CD4-positive, alpha-beta T cell (primary cell): ENCODE measurements around the gene TMEM170A. TPM values are rescaled to one million over a fixed set of nuclear protein-coding genes. Genes with fewer than 3 reads are reported as not detected.

ENCODE experiments used
- ATAC-seq: fragments of 200-7000 bp; cut with Tn5 transposase; one replicate; pipeline ENCODE4 v1.10.0; 2022; ENCODE audit warnings: mild to moderate bottlenecking; ENCODE audit not compliant: poor library complexity
- CTCF ChIA-PET: fragments of 350-600 bp; sonication (Branson Sonifier 250); formaldehyde crosslinking; loops from one replicate; lab custom pipeline; 2021; ENCODE audit warnings: antibody characterized with exemption, inconsistent platforms; lab: Charles Lee
- POLR2A ChIA-PET: fragments of 350-600 bp; sonication (Branson Sonifier 250); formaldehyde crosslinking; loops from one replicate; lab custom pipeline; 2021; ENCODE audit warnings: antibody characterized with exemption, inconsistent platforms; lab: Charles Lee
- DNase-seq, 14 experiments: peaks; one replicate each; pipeline ENCODE4 v3.0.0-alpha.2; 2013 to 2020; ENCODE audit warnings: mixed read lengths in 2 of 14
- H3K27ac ChIP-seq, 2 donors: one replicate each; pipeline versions ENCODE4 v1.5.1 to v1.7.0; 2013; ENCODE audit warnings: low read length in 2 of 2, low read depth in 1 of 2, mild to moderate bottlenecking in 1 of 2
- H3K27me3 ChIP-seq, 2 experiments: 1 replicate in 1 of 2; 2 replicates in 1 of 2; pipeline versions ENCODE4 v1.6.1 to v1.7.0; 2013; ENCODE audit warnings: low read length in 2 of 2, control low read depth in 1 of 2, mild to moderate bottlenecking in 1 of 2, moderate library complexity in 1 of 2; ENCODE audit not compliant: insufficient read depth in 2 of 2, control insufficient read depth in 1 of 2
- H3K36me3 ChIP-seq: one replicate; pipeline ENCODE4 v1.6.1; 2013; ENCODE audit warnings: low read length, control low read depth; ENCODE audit not compliant: insufficient read depth
- H3K4me1 ChIP-seq: one replicate; pipeline ENCODE4 v1.6.1; 2013; ENCODE audit warnings: low read length, control low read depth; ENCODE audit not compliant: insufficient read depth
- H3K4me3 ChIP-seq: one replicate; pipeline ENCODE4 v1.5.1; 2013; ENCODE audit warnings: mild to moderate bottlenecking, low read length, moderate library complexity
- H3K9me3 ChIP-seq, 2 experiments: 1 replicate in 1 of 2; 2 replicates in 1 of 2; pipeline versions ENCODE4 v1.6.1 to v1.7.0; 2013; ENCODE audit warnings: low read length in 2 of 2, mild to moderate bottlenecking in 2 of 2, control low read depth in 1 of 2, moderate library complexity in 1 of 2; ENCODE audit not compliant: control insufficient read depth in 1 of 2, insufficient read depth in 1 of 2
- H3K27ac Mint-ChIP-seq: one replicate; pipeline ENCODE4 v1.8.0; 2020; ENCODE audit warnings: mixed read lengths
- H3K27me3 Mint-ChIP-seq: one replicate; pipeline ENCODE4 v1.8.0; 2021; ENCODE audit warnings: mixed read lengths
- H3K36me3 Mint-ChIP-seq: one replicate; pipeline ENCODE4 v1.8.0; 2021; ENCODE audit warnings: low read depth, mixed read lengths
- H3K4me1 Mint-ChIP-seq: one replicate; pipeline ENCODE4 v1.8.0; 2021; ENCODE audit warnings: low read depth, mixed read lengths
- H3K4me3 Mint-ChIP-seq: one replicate; pipeline ENCODE4 v1.8.0; 2020; ENCODE audit warnings: mild to moderate bottlenecking, mixed read lengths
- H3K9me3 Mint-ChIP-seq: one replicate; pipeline ENCODE4 v1.8.0; 2020; ENCODE audit warnings: mixed read lengths
- intact Hi-C, 2 experiments: fragments of 100-400 bp; cut with DNase I in 1 of 2; cut with micrococcal nuclease in 1 of 2; formaldehyde crosslinking; loops; one replicate each; pipeline versions ENCODE4 v1.15.1 to v1.9.0; 2023 to 2025; cut with DNase I, micrococcal nuclease
- total RNA-seq, 174 experiments: library from RNA in 2 of 174; stranded (reverse) in 2 of 174; gene quantifications; one replicate each; pipeline ENCODE4 v1.2.3 and lab custom pipeline; 2021 to 2026
- TF ChIP-seq, protein P1 (sequence below): fragments of 200-600 bp; IDR thresholded peaks from one replicate; pipeline ENCODE4 v1.8.0; 2022; ENCODE audit warnings: antibody characterized with exemption, mild to moderate bottlenecking

Gene TMEM170A
- total RNA-seq, 2 experiments from 2014 or later = 34.3 to 37.8 TPM

GRCh38 chr16:75476817-75477216 is 12.3 kb upstream of the TMEM170A start:
- DNase-seq (no peak), ATAC-seq (no peak)
- no peak overlapping the region for H3K27ac Mint-ChIP-seq
- H3K9me3 Mint-ChIP-seq = no peaks in the 10 kb centered on the region
- Histone ChIP-seq H3K9me3 (peaks cover 0 to 13% of the 10 kb centered on the region in 2 experiments), H3K27me3 (no peaks in the 10 kb centered on the region), H3K4me1 (no peaks in the 10 kb centered on the region), H3K36me3 (no peaks in the 10 kb centered on the region), H3K4me3 (no peak overlapping the region), H3K27ac (no peak overlapping the region)
- H3K4me1 Mint-ChIP-seq = no peaks in the 10 kb centered on the region
- no peak overlapping the region for H3K4me3 Mint-ChIP-seq
- no peaks in the 10 kb centered on the region for H3K36me3 Mint-ChIP-seq
- TF ChIP-seq, protein P1, sequence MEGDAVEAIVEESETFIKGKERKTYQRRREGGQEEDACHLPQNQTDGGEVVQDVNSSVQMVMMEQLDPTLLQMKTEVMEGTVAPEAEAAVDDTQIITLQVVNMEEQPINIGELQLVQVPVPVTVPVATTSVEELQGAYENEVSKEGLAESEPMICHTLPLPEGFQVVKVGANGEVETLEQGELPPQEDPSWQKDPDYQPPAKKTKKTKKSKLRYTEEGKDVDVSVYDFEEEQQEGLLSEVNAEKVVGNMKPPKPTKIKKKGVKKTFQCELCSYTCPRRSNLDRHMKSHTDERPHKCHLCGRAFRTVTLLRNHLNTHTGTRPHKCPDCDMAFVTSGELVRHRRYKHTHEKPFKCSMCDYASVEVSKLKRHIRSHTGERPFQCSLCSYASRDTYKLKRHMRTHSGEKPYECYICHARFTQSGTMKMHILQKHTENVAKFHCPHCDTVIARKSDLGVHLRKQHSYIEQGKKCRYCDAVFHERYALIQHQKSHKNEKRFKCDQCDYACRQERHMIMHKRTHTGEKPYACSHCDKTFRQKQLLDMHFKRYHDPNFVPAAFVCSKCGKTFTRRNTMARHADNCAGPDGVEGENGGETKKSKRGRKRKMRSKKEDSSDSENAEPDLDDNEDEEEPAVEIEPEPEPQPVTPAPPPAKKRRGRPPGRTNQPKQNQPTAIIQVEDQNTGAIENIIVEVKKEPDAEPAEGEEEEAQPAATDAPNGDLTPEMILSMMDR = no peak
- peaks cover 15% of the 10 kb centered on the region for H3K27me3 Mint-ChIP-seq
- POLR2A ChIA-PET = interaction anchor here (0.6 kb wide), 1 partner anchor 146 kb away, joined by 3 read pairs; the partner anchor contains the start of gene ADAT1
- CTCF ChIA-PET = interaction anchor here (0.8 kb wide), 1 partner anchor 12 kb away, joined by 3 read pairs; no protein-coding TSS in a partner anchor
- intact Hi-C loops = no loop called here

DNA sequence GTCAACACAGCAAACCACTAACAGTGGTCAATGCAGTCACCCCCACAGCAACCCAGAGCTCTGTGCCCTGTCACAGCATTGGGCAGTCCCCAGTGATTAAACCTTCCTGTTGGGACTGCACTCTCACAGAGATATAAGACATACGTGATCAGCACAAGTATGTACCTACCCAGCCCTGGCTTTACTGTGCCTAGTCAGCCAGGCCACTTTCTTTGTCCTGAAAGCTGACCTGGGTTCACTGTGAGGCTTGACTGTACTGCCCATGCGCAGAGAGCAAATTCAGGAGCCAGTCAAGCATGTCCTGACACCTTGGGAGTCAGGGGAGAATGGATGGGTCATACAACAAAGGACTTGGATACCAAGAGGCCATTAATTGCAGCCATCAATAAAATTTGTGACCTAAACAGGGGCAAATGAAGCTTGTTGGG is 10.9 kb upstream of the TMEM170A start:
- ATAC-seq (no peak), DNase-seq (no peak)
- ChIA-PET CTCF (no interaction called here), POLR2A (no interaction called here)
- H3K4me1 Mint-ChIP-seq = no peaks in the 10 kb centered on the region
- no peak overlapping the region for H3K4me3 Mint-ChIP-seq
- H3K27me3 Mint-ChIP-seq = peaks cover 15% of the 10 kb centered on the region
- intact Hi-C loops = no loop called here
- Histone ChIP-seq H3K4me1 (no peaks in the 10 kb centered on the region), H3K9me3 (peaks cover 0 to 13% of the 10 kb centered on the region in 2 experiments), H3K36me3 (no peaks in the 10 kb centered on the region), H3K4me3 (no peak overlapping the region), H3K27me3 (no peaks in the 10 kb centered on the region), H3K27ac (no peak overlapping the region)
- no peaks in the 10 kb centered on the region for H3K9me3 Mint-ChIP-seq
- no peaks in the 10 kb centered on the region for H3K36me3 Mint-ChIP-seq
- TF ChIP-seq, protein P1 = no peak
- no peak overlapping the region for H3K27ac Mint-ChIP-seq

GRCh38 chr16:75472908-75473877 is 8.7 kb upstream of the TMEM170A start:
- DNase-seq = no peak
- ChIA-PET CTCF (interaction anchor here (1.2 to 1.5 kb wide), 2 partner anchors 77 to 148 kb away, joined by 4 read pairs; no protein-coding TSS in a partner anchor), POLR2A (interaction anchor here (0.7 kb wide), 1 partner anchor 28 kb away, joined by 3 read pairs; no protein-coding TSS in a partner anchor)
- no peaks in the 10 kb centered on the region for H3K36me3 ChIP-seq
- no peaks in the 10 kb centered on the region for H3K9me3 ChIP-seq
- Mint-ChIP-seq H3K27me3 (peaks cover 9% of the 10 kb centered on the region), H3K36me3 (no peaks in the 10 kb centered on the region), H3K4me1 (no peaks in the 10 kb centered on the region), H3K27ac (no peak overlapping the region), H3K9me3 (no peaks in the 10 kb centered on the region), H3K4me3 (no peak overlapping the region)
- TF ChIP-seq, protein P1 = no peak
- no peak overlapping the region for H3K27ac ChIP-seq
- no peaks in the 10 kb centered on the region for H3K4me1 ChIP-seq
- ATAC-seq = no peak
- H3K4me3 ChIP-seq = no peak overlapping the region
- intact Hi-C loops = no loop called here
- H3K27me3 ChIP-seq = no peaks in the 10 kb centered on the region
